DOHH2 (cell line): ENCODE measurements around the gene TAF1B.

ENCODE experiments used
- H3F3A ChIP-seq: fragments of 200-600 bp; sonication (generic), shearing (Covaris generic); 2 replicates; pipeline ENCODE4 v1.6.0; 2016; ENCODE audit warnings: antibody characterized with exemption, mild to moderate bottlenecking; ENCODE audit not compliant: control insufficient read depth, insufficient read depth
- H3K27ac ChIP-seq: fragments of 200-600 bp; sonication (generic); 2 replicates; pipeline ENCODE4 v1.5.1; 2014; ENCODE audit warnings: low read depth, mild to moderate bottlenecking, low read length, moderate library complexity
- H3K27me3 ChIP-seq: fragments of 200-600 bp; sonication (generic); 2 replicates; pipeline ENCODE4 v1.6.1; 2014; ENCODE audit warnings: mild to moderate bottlenecking, low read length, mixed read lengths; ENCODE audit not compliant: control insufficient read depth
- H3K36me3 ChIP-seq: fragments of 200-600 bp; sonication (generic); 2 replicates; pipeline ENCODE4 v1.6.1; 2014; ENCODE audit warnings: mild to moderate bottlenecking, low read length, moderate library complexity, mixed read lengths; ENCODE audit not compliant: control insufficient read depth
- H3K4me1 ChIP-seq: fragments of 200-600 bp; sonication (generic); 2 replicates; pipeline ENCODE4 v1.6.1; 2014; ENCODE audit warnings: mild to moderate bottlenecking, low read length, mixed read lengths; ENCODE audit not compliant: control insufficient read depth
- H3K4me2 ChIP-seq: fragments of 200-600 bp; sonication (generic); 2 replicates; pipeline ENCODE4 v1.6.0; 2014; ENCODE audit warnings: mild to moderate bottlenecking, low read length, moderate library complexity
- H3K4me3 ChIP-seq: fragments of 200-600 bp; sonication (generic); 2 replicates; pipeline ENCODE4 v1.5.1; 2014; ENCODE audit warnings: mild to moderate bottlenecking, low read length, mixed read lengths
- H3K79me2 ChIP-seq: fragments of 200-600 bp; sonication (generic); 2 replicates; pipeline ENCODE4 v1.6.1; 2014; ENCODE audit warnings: mild to moderate bottlenecking, low read length, mixed read lengths; ENCODE audit not compliant: control insufficient read depth
- H3K9me2 ChIP-seq: fragments of 200-600 bp; sonication (generic); replicated peaks from 2 replicates; pipeline ENCODE4 v1.6.1; 2014; ENCODE audit warnings: mild to moderate bottlenecking, low read length, mixed read lengths; ENCODE audit not compliant: control insufficient read depth
- H3K9me3 ChIP-seq: fragments of 200-600 bp; sonication (generic); 2 replicates; pipeline ENCODE4 v1.6.1; 2014; ENCODE audit warnings: antibody characterized with exemption, low read length, mixed read lengths; ENCODE audit not compliant: control insufficient read depth, insufficient read depth
- H4K20me1 ChIP-seq: fragments of 200-600 bp; sonication (generic); 2 replicates; pipeline ENCODE4 v1.6.0; 2014; ENCODE audit warnings: low read depth, mild to moderate bottlenecking, antibody characterized with exemption, low read length, moderate library complexity; ENCODE audit not compliant: control insufficient read depth, insufficient read depth
- CTCF ChIP-seq: fragments of 200-600 bp; sonication (generic); IDR thresholded peaks from one replicate; pipeline ENCODE4 v1.5.1; 2014; ENCODE audit warnings: antibody characterized with exemption, mild to moderate bottlenecking, low read depth, low read length; ENCODE audit not compliant: poor library complexity, severe bottlenecking
- EZH2phosphoT487 ChIP-seq: fragments of 200-600 bp; sonication (generic); IDR thresholded peaks from 2 replicates; pipeline ENCODE4 v1.6.1; 2017; ENCODE audit warnings: borderline replicate concordance, mild to moderate bottlenecking, antibody characterized with exemption, low read length, moderate library complexity, mixed read lengths

Gene TAF1B

DNA sequence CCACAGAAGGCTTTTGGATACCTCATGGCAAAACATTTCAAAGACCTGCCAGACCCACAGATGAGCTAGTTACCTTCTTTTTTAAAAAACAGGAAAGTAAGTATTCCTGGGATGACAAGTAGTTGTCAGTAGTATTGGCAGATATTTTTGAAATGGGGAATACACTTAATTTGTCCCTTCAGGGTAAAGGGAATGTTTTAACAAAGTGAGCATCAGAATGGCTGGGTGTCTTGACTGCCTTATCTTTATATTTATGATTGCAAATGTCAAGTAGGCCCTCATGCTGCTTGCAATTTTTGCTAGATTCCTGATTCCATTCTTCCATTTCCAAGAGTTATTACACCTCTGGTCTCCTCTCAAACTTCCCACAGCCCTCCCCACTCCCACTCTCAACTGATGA lies 4.9 kb upstream of the TAF1B start:
- Histone ChIP-seq H3K27ac (no peak overlapping the region), H3K36me3 (no peaks in the 10 kb centered on the region), H4K20me1 (no peaks in the 10 kb centered on the region), H3K9me2 (no peaks in the 10 kb centered on the region), H3K9me3 (no peaks in the 10 kb centered on the region), H3K27me3 (0 out of 2 replicates have a peak, but pooled peaks cover 3% of the 10 kb centered on the region), H3K4me2 (no peak overlapping the region), H3K79me2 (no peaks in the 10 kb centered on the region), H3F3A (0 out of 2 replicates have a peak, but pooled peaks cover 3% of the 10 kb centered on the region), H3K4me3 (no peak overlapping the region), H3K4me1 (peaks cover 7% of the 10 kb centered on the region)
- no peak for TF ChIP-seq EZH2phosphoT487
- TF ChIP-seq CTCF: no peak

DNA sequence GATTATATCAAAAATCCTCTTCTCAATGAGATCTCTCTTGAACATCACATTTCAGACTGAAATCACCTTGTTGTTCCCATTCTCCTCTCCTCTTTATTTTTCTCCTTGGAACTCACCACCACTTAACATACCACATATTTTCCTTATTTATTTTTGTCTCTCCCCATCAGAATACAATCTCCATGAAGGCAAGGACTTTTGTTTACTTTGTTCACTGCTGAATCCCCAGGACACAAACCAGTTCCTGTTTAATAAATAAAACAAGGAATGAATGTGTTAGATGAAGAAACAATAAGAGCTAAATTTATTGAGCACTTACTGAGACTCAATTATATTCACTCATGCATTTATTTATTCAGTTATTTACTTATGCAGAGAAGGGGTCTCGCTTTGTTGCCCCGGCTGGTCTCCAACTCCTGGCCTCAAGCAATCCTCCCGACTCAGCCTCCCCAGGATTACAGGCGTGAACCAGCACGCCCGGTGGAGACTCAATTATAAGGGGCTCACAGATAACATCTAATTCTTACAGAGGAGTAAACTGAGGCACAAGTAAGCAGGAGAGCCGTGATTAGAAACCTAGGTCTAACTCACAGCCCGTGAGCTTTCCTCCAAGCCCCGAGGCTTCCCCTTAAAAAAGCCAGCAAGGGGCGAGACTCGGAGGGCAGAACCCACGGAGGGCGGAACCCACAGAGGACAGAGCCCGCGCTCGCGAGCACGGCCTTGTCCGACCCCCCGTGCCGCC lies 616 bp upstream of the TAF1B start:
- Histone ChIP-seq H3K4me1 (peaks cover 39% of the 10 kb centered on the region), H3K27me3 (no peaks in the 10 kb centered on the region), H3K9me3 (no peaks in the 10 kb centered on the region), H3K27ac (peak overlapping the region; percentile 87), H3K4me2 (peak overlapping the region; percentile 75), H3F3A (peaks cover 6% of the 10 kb centered on the region; the same call in 1 of the 2 replicates), H3K9me2 (no peaks in the 10 kb centered on the region), H3K36me3 (peaks cover 31% of the 10 kb centered on the region), H3K79me2 (peaks cover 30% of the 10 kb centered on the region), H3K4me3 (peak overlapping the region; percentile 88), H4K20me1 (no peaks in the 10 kb centered on the region)
- TF ChIP-seq CTCF (no peak), EZH2phosphoT487 (no peak)

GRCh38 chr2:9844036-9844483 lies 786 bp downstream of the TAF1B start:
- Histone ChIP-seq H3K27ac (peak overlapping the region; percentile 87), H3K4me2 (peak overlapping the region; percentile 75), H3F3A (peaks cover 6% of the 10 kb centered on the region; the same call in 1 of the 2 replicates), H3K9me2 (no peaks in the 10 kb centered on the region), H3K9me3 (no peaks in the 10 kb centered on the region), H3K36me3 (peaks cover 40% of the 10 kb centered on the region), H3K27me3 (no peaks in the 10 kb centered on the region), H4K20me1 (no peaks in the 10 kb centered on the region), H3K79me2 (peaks cover 36% of the 10 kb centered on the region), H3K4me1 (peaks cover 39% of the 10 kb centered on the region), H3K4me3 (peak overlapping the region; percentile 88)
- TF ChIP-seq CTCF: no peak
- no peak for TF ChIP-seq EZH2phosphoT487
